ENCODE data around the gene KCNF1.
"Not testable (repeated sequence)": the region's sequence is repeated elsewhere in the genome, so short reads cannot be mapped to it uniquely, and the experiment has no call there.

Gene KCNF1

DNA sequence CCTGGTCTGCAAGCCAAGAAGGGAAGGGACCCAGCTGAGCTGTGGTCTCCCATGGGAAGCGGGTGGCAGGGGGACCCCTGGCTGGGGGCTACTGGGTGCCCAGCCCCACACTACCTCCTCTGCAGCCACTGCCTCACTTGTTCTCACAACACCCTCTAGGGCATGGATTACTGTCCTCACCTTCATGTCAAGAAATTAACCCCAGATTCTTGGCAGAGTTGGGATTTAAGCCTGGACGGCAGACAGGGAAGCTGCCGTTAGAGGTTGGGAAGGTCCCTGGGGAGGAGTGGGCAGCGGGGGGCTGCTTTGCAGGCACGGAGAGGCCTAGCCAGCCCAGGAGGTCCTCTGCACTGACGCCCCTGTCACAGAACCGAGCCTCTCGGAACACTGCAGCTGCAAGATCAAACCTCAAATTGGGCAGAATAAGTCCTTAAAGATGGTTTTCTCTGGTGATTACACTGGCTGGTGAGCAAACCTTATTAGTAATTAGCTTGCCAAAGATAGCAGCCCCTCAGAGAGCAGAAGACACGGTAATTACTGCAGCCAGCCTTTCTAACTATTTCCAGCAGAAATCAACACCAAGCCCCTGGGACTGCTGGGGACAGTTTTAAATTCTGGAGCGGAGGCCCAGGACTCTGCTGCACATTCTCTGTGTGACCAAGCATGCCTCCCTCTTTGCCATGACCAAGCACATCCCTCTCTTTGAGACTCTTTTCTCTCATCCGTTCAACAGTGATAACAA, 35.9 kb downstream of the KCNF1 start:
- DNase-seq: no peak

DNA sequence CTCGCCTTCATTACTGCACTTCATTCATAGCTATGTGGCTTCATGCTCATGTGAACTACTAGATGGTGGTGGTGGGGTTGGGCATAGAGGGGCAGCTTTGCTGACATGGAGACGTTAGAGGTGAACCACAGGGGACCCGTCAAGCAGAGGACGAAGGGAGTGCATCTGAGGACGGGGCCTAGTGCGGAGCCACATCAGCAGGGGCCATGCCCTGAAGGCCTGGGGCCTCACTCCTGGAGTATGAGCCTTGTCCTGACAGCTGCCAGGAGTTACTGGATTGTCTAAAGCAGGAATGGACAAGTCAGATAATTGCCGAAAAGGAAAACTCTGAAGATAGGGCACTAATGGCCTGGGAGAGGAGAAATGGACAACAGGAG, 36.4 kb downstream of the KCNF1 start:
- no peak for DNase-seq

DNA sequence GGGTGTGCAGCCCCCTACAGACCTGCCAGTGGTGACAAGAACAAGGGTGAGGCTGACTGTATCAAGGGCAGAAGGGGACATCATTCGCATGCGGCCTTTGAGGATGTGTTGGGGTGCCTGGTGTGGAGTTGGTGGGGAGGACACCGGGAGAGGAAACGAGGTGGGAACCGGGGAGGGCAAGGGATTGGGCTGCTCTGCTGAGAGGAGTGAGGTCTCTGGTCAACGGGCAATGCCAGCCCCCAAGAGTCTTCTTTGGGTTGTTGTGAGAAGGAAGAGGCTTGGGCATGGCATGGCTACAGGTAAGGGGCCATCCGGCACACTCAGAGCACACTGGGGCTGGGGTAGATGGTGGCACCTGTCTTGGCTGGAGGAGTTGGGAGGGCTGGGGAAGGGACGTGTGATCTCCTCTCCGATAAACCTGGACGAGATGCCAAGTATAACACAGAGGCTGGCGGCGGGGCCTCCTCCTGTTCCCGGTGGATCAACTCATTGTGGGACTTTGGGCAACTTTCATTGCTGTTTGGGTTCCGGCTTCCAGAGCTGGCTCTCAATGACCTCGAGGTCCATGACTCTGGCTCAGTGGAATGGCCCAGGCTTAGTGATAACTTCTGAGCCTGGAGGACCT, 37.0 kb downstream of the KCNF1 start:
- DNase-seq: no peak

DNA sequence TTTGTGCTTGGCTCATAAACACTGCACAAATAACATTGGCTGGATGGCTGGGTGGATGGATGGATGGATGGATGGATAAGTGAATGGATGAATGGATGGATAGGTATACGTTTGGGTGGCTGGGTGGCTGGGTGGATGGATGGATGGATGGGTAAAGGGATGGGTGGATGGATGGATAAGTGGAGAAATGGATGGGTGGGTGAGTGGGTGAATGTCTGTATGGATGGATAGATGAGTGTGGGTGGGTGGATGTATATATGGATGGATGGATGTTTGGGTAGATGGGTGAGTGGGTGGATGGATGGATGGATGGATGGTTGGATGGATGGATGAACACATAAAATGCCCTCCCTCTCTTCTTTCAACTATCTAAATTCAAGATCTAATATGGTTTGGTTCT, 38.1 kb downstream of the KCNF1 start:
- DNase-seq: no peak

DNA sequence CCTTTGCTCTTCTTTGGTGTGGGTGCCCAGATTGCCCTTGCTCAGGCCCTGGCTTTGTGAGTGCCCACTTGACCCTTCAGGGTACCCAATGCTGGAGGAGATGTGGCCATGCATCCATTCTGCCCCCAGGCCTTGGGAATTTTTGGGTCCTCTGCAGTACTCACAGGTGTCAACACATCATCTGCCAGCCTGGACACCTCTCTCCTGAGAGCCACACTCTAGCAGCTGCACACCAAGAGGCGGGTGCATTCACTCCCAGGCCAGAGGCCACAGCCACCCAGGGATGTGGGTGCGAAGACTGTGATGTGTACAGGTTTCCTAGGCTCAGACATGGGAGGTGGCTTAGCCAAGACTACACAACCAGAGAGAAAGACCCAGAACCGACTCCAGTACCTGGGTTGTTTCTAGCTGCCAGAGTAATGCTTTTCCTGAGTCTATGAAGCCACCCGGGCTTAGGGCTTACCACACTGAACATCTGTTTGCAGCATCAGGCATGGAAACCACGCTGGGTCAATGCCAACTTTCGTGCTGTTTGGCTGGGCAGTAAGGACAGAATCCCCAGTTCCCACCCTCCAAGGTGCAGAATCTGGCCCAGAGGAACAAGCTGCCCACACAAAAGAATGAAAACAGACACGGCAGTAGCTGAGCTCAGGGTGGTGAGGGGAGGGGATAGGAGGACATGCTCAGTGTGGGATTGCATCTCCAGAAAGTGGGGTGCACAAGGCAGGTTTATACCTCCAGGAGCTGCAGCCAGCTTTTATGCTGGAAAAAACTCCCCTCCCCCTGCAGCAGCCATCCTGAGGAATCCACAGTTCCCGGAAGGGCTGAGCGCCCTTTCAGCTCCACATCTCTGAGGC, 40.1 kb downstream of the KCNF1 start:
- DNase-seq: no peak

DNA sequence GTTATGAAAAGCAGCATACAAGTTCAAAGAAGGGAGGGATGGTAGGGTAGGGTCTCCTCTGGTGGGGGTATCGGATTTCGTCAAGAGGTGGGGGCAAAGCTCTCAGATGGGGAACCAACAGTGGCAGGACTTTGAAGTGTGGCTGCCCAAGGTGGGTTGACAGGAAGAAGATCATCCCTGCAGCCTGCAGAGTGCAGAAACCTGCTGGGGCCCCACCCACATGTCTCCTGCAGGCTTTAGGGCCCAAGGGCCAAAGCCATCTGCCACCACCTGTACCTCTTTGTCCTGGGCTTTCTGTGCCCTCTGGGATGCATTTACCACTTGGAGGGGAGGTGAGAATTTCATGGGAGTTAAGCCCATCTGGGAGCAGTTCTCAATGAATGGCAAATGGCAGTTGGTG, 42.7 kb downstream of the KCNF1 start:
- no peak for DNase-seq

DNA sequence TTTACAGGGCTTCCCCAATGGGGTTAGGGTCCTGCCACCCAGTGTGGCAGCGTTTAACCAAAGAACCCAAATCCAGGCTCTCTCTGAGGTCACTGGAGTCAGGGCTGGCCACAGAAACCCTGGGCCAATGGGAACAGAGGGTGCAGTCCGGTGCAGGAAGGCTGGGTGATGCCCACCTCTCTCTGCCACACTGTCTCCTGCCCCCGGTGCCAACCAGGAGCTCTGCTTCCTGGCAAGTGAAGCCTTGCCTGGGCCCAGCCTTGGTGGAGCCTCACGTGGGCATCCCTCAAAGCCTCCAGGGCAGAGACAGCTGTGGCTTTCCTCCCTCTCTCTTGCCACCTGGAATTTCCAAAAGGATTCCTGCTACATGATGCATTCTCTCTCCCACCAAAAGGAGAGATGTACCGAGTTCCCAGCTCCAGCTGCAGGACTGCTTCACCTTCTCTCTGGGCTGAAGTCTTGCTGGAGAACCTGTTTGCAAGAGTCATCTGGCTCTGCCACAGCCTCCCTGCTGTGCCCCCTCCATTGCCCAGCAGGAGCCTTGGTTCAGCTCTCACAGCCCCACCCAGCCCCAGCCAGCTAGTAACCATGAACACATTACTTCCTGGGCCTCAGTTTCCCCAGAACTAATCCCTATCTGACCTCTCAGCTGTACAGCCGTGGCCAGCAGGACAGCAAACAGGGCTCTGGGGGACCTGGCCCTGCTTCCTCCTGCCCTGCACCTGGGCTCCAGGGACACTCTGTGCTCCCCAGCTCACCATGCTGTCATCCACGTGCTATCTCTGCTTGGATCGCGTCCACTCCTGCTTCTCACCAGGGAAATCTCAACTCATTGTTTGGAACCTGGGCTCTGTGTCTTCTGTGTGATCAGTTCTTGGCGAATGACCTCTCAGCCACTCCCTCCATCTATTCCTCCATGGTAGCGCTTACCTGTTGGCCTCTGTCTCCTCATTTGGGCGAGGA, 43.4 kb downstream of the KCNF1 start:
- no peak for DNase-seq

DNA sequence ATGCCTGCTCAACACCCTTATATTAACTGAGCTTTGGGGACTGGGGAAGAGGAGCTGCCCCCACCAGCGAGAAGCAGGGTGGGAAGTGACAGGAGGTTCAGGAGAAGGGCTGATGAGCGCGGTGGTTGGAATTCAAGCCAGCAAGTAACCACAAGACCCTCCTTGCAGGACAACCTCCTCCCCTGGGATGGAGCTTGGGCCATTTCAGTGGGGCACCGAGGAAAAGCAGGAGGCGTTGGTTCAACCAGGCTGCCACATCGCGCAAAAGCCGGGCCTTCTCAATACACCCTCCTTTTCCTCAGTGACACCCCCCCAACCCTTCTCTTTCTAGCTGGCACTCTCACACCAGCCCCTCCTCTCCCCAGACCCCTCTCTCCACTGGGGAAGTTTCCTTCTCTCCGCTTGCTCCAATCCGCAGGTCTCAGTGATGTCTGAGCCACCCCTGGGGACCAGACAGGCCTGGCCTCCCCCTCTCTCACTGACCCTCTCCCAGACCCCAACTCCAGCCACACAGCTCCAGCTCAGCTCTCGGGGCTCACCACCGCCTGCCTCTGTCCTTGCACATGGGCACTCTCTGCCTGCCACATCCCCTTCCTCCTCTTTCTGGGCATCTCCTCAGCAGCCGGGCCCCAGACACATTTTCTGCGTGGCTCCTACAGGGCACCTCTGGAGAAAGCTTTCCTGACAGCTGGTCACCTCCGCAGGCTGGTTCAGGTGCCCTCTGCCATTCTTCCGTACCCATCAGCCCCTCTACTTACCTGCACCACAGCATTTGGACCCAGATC, 44.5 kb downstream of the KCNF1 start:
- DNase-seq: no peak

DNA sequence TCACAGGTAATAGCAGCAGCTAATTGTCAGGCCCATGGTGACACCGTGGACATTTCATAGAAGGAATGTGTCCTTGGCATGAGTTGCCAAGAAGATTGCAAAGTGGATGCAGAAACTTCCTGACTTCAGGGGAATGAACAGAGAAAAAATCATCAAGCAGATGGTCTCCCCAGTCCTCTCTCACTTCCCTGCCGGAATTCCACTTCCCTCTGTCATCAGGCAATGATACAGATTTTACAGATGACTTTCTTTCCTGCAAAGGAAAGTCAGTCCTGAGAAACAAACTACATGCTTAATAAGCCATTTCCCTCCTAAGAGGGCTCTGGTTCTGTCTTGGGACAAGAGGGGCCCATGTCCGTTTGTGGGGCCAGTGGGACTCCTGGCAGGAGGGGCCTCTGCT, 45.7 kb downstream of the KCNF1 start:
- no peak for DNase-seq

DNA sequence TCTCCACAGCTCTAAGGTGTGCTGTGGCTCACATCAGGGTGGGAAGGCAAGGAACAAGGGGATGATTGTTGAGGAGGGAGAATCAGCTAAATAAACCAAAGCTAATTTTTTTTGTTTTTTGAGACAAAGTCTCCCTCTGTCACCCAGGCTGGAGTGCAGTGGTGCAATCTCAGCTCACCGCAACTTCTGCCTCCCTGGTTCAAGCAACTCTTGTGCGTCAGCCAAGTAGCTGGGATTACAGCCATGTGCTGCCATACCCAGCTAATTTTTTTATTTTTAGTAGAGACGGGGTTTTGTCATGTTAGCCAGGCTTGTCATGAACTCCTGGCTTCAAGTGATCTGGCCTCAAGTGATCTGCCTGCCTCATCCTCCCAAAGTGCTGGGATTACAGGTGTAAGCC, 46.7 kb downstream of the KCNF1 start:
- not testable (repeated sequence) for DNase-seq

DNA sequence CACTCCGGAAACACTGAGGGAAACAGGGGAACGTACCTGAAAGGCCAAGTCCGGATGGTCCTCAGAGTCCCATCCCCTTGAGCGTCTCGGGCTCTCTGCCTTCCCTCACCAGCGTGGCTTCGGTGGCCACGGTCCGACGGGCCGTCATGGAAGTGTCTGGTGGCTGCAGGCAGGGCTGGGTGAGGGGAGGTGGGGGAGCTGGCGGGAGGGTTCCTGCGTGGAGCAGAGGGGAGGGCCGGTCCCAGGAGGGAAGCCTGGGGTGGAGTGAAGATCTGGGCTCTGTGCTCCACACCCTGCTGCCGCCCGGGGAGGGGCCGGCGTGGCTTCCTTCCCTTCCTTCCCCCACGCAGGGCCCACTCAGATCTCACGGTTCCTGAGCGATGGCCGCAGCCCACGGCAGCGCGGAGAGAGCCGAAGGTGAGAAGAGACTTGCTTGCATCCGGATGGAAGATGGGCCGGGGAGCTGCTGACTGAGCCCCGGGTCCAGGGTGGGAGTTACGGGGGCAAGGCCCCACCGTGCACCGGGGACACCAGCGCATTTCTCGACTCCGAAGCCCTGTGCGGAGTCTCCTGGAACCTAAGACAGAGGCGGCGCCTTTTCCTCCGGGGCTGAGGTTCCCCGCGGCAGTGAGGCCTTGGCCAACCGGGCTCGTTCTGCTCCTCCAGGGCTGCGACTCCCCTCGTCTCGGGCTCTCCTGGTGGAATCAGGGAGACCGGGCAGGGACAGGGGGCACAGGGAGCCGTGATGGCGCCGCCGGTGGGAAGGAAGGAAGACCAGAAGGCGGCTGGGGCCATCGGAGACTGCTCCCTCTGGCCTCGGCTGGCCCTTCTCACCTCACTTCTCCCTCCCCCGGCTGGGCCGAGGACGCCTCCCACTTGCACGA, 49.1 kb downstream of the KCNF1 start:
- no peak for DNase-seq

DNA sequence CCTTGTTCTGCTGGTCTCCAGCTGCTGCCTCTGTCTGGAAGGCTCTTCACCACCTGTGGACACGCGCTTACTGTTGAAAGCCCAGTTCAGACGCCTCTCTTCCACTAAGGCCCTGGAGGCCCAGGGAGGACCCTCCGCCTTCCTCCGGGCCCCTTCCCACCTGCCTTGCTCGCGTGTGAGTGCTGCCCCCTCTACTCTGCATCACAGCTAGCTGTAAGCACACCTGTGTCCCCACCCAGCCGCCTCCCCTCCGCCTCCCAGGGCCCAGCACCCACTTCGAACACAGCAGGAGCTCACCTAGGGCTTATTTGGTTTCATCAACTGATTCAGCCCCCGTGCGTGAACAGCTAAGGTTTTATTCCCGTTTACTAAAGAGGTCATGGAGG, 49.7 kb downstream of the KCNF1 start:
- no peak for DNase-seq

DNA sequence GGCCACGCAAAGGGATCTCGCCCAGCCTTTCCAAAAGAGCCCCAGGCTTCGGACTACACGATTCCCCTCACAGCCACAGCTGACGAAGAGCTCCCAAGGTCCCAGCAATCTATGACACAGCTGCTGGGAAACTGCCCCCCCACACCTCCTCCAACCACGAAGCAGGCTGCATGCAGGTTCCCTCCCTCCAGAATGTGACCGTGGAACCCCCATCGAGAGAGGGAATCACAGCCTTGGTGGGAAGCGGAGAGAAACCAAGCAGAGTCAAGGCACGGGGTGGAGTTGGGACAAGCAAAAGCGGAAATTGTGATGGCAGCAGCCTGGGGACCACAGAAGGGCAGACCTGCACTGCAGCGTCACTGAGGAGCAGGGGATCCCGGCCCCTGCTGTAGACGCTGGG, 50.3 kb downstream of the KCNF1 start:
- DNase-seq: no peak

DNA sequence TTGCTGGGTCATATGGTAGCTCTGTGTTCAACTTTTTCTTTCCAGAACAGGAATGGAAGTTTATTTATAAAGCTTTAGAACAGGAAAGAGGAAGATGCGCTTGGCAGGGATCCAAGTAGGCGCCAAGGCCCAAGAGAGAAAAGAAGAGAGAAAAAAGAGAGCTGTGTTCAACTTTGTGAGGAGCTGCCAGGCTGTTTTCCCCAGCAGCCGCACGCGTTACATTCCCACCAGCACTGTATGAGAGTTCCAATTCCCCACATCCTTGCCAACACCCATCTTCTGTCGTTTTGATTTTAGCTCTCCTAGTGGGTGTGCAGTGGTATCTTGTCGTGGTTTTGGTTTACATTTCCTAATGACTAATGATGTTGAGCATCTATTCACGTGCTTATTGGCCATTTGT, 51.4 kb downstream of the KCNF1 start:
- DNase-seq: no peak
